DMS153 (cell line): ENCODE measurements around the gene PLAU.
"Not testable (repeated sequence)": the region's sequence is repeated elsewhere in the genome, so short reads cannot be mapped to it uniquely, and the experiment has no call there.

Experiments used
- DNase-seq: peaks from one replicate; lab custom pipeline; 2025; lab: John Stamatoyannopoulos, UW

PLAU gene

GRCh38 chr10:73950155-73950948, 39.4 kb downstream of the PLAU start:
- no peak for DNase-seq

DNA sequence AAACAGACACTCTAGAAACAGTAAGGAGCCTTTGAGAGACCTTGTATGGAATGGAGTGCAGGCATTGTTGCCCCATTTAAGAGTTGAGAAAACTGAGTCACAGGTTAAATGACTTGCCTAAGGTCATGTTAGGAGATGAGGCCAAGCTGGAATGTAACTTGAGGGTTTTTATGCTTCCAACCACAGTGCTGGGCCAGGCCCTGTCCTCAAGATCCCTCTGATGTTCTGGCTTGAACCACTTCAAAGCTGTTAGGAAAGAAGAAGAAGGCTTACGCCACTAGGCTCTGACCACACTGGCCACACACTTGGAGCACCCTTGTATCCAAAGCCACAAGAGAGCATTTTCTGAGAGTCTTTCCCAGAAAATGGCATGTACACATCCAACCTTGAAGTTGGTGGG, 42.7 kb downstream of the PLAU start:
- no peak for DNase-seq

DNA sequence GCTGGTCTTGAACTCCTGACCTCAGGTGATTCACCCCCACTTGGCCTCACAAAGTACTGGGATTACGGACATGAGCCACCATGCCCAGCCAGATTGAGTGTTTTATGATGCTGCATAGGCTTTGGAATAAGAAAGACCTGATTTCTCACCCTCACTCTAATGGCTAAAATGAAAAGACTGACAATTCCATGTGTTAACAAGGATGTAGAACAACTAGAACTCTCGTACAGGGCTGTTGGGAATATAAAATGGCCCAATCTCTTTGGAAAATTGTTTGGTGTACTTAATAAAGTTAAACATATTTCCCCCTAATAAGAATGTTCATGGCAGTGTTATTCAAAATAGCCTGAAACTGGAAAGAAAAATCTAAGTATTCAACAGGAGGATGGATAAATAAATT, 43.8 kb downstream of the PLAU start:
- no peak for DNase-seq

- no peak for DNase-seq
Observed at GRCh38 chr10:73955719-73956118, 44.8 kb downstream of the PLAU start.

DNA sequence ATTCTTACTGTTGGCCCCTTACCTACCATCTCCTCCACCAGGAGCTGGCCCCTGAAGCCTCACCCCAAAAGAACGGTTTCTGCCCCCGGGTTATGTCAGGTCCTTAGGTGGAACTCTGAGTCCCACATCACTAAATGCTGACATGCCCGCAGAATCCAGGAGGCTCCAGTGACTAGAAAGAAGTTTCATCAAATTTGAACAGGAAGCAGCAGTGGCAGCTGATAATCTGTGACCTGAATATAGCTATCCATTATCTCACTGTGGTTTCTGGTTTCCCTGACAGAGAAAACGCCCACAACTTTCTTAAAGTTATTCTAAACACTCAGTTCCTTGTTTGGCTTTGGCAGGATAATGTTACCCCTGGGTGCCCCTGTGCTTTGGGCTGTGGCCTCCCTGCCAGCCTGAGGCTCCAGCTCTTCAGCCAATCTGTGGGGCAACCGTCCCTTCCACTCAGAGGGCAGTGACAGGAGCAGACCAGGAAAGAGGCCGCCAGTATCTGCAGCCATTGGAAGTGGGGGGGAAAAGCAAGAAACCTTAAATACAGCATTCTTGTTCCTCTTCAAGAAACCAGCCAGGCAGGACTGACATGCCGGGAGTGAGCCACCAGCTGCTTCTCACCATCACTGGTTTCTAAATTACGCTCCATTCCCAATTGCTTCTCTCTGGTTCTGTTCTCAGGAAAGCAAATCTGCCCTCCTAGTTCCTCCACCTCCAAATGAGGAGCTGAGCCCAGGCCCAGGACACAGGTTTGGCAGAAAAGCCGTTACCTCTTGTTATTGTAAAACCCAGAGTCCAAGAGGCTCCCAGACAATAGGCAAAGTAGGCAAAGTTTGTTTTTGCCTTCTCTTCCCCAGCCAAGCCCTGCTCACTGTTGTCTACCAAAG, 45.8 kb downstream of the PLAU start:
- no peak for DNase-seq

GRCh38 chr10:73959484-73960243, 48.7 kb downstream of the PLAU start:
- DNase-seq, result no peak

DNA sequence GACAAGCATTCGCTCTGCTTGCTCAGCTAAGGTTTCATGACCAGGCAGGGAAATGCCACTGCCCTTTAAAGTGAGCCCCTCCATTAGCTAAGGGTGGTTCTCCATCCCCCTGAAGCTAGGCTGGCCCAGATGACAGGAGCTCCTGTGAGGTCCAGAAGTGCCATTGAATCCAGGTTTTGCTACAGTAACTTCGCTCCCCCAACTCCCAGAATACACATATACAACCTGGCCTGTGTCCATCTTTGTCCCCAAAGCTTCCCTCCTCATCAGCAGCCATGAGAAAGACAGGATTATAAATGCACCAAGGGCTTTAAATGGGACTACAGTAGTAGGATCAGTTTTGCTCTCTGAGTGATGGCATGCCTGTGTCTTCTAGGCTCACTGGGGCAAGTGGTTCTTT, 51.5 kb downstream of the PLAU start:
- no peak for DNase-seq

GRCh38 chr10:73963533-73963932, 52.6 kb downstream of the PLAU start:
- not testable (repeated sequence) for DNase-seq

DNA sequence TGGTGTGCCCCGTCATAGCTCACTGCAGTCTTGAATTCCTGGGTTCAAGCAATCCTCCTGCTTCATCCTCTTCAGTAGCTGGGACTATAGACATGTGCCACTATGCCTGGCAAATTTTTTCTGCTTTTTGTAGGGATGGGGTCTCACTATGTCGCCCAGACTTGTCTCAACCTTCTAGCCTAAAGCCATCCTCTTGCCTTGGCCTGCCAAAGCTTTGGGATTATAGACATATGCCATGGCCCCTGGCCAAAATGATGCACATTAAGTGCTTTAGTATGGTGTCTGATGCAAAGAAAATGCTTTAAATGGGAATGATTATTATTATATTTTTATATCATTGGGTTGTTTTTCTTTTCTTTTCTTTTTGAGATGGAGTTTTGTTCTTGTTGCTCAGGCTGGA, 53.8 kb downstream of the PLAU start:
- no peak for DNase-seq

DNA sequence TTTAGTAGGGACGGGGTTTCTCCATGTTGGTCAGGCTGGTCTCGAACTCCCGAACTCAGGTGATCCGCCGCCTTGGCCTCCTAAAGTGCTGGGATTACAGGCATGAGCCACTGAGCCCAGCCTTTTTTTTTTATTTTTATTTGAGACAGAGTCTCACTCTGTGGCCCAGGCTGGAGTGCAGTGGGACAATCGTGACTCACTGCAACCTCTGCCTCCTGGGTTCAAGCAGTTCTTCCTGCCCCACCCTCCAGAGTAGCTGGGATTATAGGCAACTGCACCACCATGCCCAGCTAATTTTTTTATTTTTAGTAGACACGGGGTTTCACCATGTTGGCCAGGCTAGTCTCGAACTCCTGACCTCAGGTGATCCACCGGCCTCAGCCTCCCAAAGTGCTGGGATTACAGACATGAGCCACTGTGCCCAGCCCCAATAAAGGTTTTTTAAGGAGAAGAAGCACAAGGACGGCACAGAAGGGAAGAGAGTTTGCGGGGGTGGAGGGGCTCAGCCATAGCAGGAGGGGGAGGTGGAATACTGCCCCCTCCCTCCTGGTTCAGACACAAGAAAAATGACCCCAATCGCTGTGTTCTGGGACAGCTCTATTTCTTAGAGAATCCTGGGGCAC, 54.4 kb downstream of the PLAU start:
- not testable (repeated sequence) for DNase-seq

DNA sequence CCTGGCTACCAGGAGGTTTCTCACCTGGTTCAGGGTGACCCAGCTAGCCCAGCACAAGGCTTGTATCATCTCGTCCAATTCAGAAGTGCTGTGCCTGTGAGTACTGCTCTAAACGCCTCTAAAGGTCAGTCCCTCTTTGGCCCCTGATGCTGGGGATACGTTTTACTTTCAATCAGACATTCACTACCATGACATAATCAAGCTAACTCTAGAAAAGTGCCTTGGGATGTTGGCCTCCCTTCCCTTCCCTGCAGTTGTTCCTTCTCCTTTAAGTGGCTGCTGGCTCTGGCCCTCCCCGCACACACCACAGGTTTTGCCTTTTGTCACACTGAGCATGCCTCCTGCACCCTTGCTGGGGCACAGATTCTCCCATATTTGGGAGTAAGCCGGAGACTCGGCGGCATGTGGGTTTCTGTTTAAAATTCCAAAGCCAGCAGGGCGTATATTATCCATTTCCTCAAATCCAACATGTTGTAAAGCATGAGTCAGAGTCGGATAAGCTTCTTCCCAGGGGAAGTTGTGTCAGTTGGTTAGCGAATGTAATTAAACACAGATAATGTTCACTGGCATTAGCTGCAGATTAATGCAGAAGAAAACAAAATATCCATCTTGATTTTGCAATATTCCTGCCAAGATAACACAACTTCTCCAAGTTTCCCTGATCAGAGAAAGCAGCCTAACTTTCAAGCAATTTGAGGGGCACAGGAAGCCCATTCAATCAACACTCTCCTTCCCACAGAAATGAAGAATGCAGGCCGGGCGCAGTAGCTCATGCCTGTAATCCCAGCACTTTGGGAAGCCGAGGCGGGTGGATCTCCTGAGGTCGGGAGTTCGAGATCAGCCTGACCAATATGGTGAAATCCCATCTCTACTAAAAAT, 55.2 kb downstream of the PLAU start:
- DNase-seq, result peak; percentile 55

- no peak for DNase-seq
Observed at GRCh38 chr10:73967022-73967429, 56.1 kb downstream of the PLAU start.
